ENCODE measurements around the gene PPP1R12A. TPM values are rescaled to one million over a fixed set of nuclear protein-coding genes. Genes with fewer than 3 reads are reported as not detected.

Gene PPP1R12A
- total RNA-seq, 4 donors from 2014 or later = 79.2 to 276 (median 92.6) TPM

- TF ChIP-seq CTCF (IDR thresholded peaks at IDR 0.05) = no peak
- TF ChIP-seq POLR2A (IDR thresholded peaks at IDR 0.05) = no peak
- DNase-seq = no peak
- Histone ChIP-seq H3K4me1 (no peaks in the 10 kb centered on the region), H3K27ac (no peak overlapping the region), H3K9me3 (no peaks in the 10 kb centered on the region), H3K4me3 (no peak overlapping the region), H3K36me3 (no peaks in the 10 kb centered on the region), H3K27me3 (no peaks in the 10 kb centered on the region)
Measured at GRCh38 chr12:79975143-79975542, 40.2 kb upstream of the PPP1R12A start.

GRCh38 chr12:79973801-79974200 is 38.9 kb upstream of the PPP1R12A start:
- Histone ChIP-seq H3K4me3 (no peak overlapping the region), H3K4me1 (no peaks in the 10 kb centered on the region), H3K36me3 (no peaks in the 10 kb centered on the region), H3K27me3 (no peaks in the 10 kb centered on the region), H3K9me3 (no peaks in the 10 kb centered on the region), H3K27ac (peak overlapping the region in 1 of 4 donors; percentile 37)
- no peak for DNase-seq
- TF ChIP-seq POLR2A (IDR thresholded peaks at IDR 0.05) (no peak), CTCF (IDR thresholded peaks at IDR 0.05) (no peak)

- Histone ChIP-seq H3K27me3 (no peaks in the 10 kb centered on the region), H3K9me3 (no peaks in the 10 kb centered on the region), H3K27ac (no peak overlapping the region), H3K4me3 (no peak overlapping the region), H3K4me1 (no peaks in the 10 kb centered on the region), H3K36me3 (no peaks in the 10 kb centered on the region)
- no peak for DNase-seq
- TF ChIP-seq POLR2A (IDR thresholded peaks at IDR 0.05) (no peak), CTCF (IDR thresholded peaks at IDR 0.05) (no peak)
Measured at GRCh38 chr12:79964100-79964627, 29.3 kb upstream of the PPP1R12A start.

- Histone ChIP-seq H3K27me3 (no peaks in the 10 kb centered on the region), H3K9me3 (no peaks in the 10 kb centered on the region), H3K4me1 (no peaks in the 10 kb centered on the region), H3K4me3 (no peak overlapping the region), H3K36me3 (no peaks in the 10 kb centered on the region), H3K27ac (no peak overlapping the region)
- TF ChIP-seq CTCF (IDR thresholded peaks at IDR 0.05) = no peak
- no peak for TF ChIP-seq POLR2A (IDR thresholded peaks at IDR 0.05)
- DNase-seq = no peak
Measured at GRCh38 chr12:79961411-79961810, 26.5 kb upstream of the PPP1R12A start.

GRCh38 chr12:79959484-79959883 is 24.6 kb upstream of the PPP1R12A start:
- Histone ChIP-seq H3K4me3 (no peak overlapping the region), H3K4me1 (no peaks in the 10 kb centered on the region), H3K9me3 (no peaks in the 10 kb centered on the region), H3K27ac (no peak overlapping the region), H3K36me3 (no peaks in the 10 kb centered on the region), H3K27me3 (no peaks in the 10 kb centered on the region)
- no peak for DNase-seq
- no peak for TF ChIP-seq POLR2A (IDR thresholded peaks at IDR 0.05)
- no peak for TF ChIP-seq CTCF (IDR thresholded peaks at IDR 0.05)

- Histone ChIP-seq H3K9me3 (no peaks in the 10 kb centered on the region), H3K27ac (no peak overlapping the region), H3K27me3 (no peaks in the 10 kb centered on the region), H3K36me3 (no peaks in the 10 kb centered on the region), H3K4me3 (no peak overlapping the region), H3K4me1 (no peaks in the 10 kb centered on the region)
- DNase-seq = no peak
- TF ChIP-seq CTCF (IDR thresholded peaks at IDR 0.05) (no peak), POLR2A (IDR thresholded peaks at IDR 0.05) (no peak)
Measured at GRCh38 chr12:79956896-79957295, 22.0 kb upstream of the PPP1R12A start.

All from Peyer's patch (tissue), 4 donors.